ENCODE measurements around the gene HMX1.

HMX1 gene

GRCh38 chr4:8868321-8869001 lies 3.2 kb downstream of the HMX1 start:
- DNase-seq (ENCODE audit: low spot score) = no peak

- no peak for DNase-seq (ENCODE audit: low spot score)
These were observed 3.9 kb downstream of the HMX1 start for GRCh38 chr4:8867624-8868320.

- no peak for DNase-seq (ENCODE audit: low spot score)
These were observed 4.6 kb downstream of the HMX1 start for GRCh38 chr4:8866828-8867623.

- no peak for DNase-seq (ENCODE audit: low spot score)
These were observed 5.2 kb downstream of the HMX1 start for GRCh38 chr4:8866421-8866820.

GRCh38 chr4:8865681-8866310 lies 5.8 kb downstream of the HMX1 start:
- DNase-seq (ENCODE audit: low spot score) = no peak

GRCh38 chr4:8864912-8865680 lies 6.5 kb downstream of the HMX1 start:
- no peak for DNase-seq (ENCODE audit: low spot score)

GRCh38 chr4:8863686-8864682 lies 7.7 kb downstream of the HMX1 start:
- DNase-seq (ENCODE audit: low spot score) = no peak

- no peak for DNase-seq (ENCODE audit: low spot score)
These were observed 8.6 kb downstream of the HMX1 start for GRCh38 chr4:8862800-8863685.

- no peak for DNase-seq (ENCODE audit: low spot score)
These were observed 9.3 kb downstream of the HMX1 start for GRCh38 chr4:8862334-8862733.

GRCh38 chr4:8861576-8862295 lies 9.9 kb downstream of the HMX1 start:
- peak; percentile 72 for DNase-seq (ENCODE audit: low spot score)

GRCh38 chr4:8860892-8861575 lies 10.6 kb downstream of the HMX1 start:
- DNase-seq (ENCODE audit: low spot score) = peak; percentile 72

GRCh38 chr4:8860096-8860891 lies 11.3 kb downstream of the HMX1 start:
- no peak for DNase-seq (ENCODE audit: low spot score)

GRCh38 chr4:8859550-8860095 lies 12.0 kb downstream of the HMX1 start:
- DNase-seq (ENCODE audit: low spot score) = no peak

GRCh38 chr4:8858701-8859210 lies 12.9 kb downstream of the HMX1 start:
- DNase-seq (ENCODE audit: low spot score) = no peak

- no peak for DNase-seq (ENCODE audit: low spot score)
These were observed 13.6 kb downstream of the HMX1 start for GRCh38 chr4:8857766-8858700.

All from ecto neural progenitor cell (in vitro differentiated cells).